Stimulated activated effector memory CD8-positive, alpha-beta T cell treated with anti-CD3 and anti-CD28 coated beads, Interleukin-12 subunit alpha, Interleukin-12 subunit beta, amount 100 ng/mL, for 72 hours (primary cell): ENCODE results near the gene TMEM115.
"Not testable (repeated sequence)": the region's sequence is repeated elsewhere in the genome, so short reads cannot be mapped to it uniquely, and the experiment has no call there.

Source experiments
- ATAC-seq: fragments of 150-1000 bp; cut with Tn5 transposase; 2 replicates; pipeline ENCODE4 v1.10.0; 2021
- DNase-seq, 2 donors: peaks; one replicate each; pipeline ENCODE4 v3.0.0; 2021 to 2022; ENCODE audit warnings: low spot score in 2 of 2
- H3K27ac Mint-ChIP-seq: one replicate; pipeline ENCODE4 v1.8.0; 2022; ENCODE audit warnings: mild to moderate bottlenecking, mixed read lengths
- H3K36me3 Mint-ChIP-seq: one replicate; pipeline ENCODE4 v1.8.0; 2022; ENCODE audit warnings: mild to moderate bottlenecking, mixed read lengths
- H3K4me1 Mint-ChIP-seq: one replicate; pipeline ENCODE4 v1.8.0; 2022; ENCODE audit warnings: mixed read lengths
- H3K4me3 Mint-ChIP-seq: one replicate; pipeline ENCODE4 v1.8.0; 2022; ENCODE audit warnings: mild to moderate bottlenecking, mixed read lengths
- H3K9me3 Mint-ChIP-seq: one replicate; pipeline ENCODE4 v1.8.0; 2022; ENCODE audit warnings: mixed read lengths

The TMEM115 gene

GRCh38 chr3:50322115-50322385, 37.3 kb downstream of the TMEM115 start:
- H3K27ac Mint-ChIP-seq, result no peak overlapping the region
- no peak for ATAC-seq
- no peaks in the 10 kb centered on the region for H3K9me3 Mint-ChIP-seq
- peaks cover 23% of the 10 kb centered on the region for H3K36me3 Mint-ChIP-seq
- peak overlapping the region; percentile 78 for H3K4me3 Mint-ChIP-seq
- peaks cover 55% of the 10 kb centered on the region for H3K4me1 Mint-ChIP-seq
- DNase-seq, result no peak

- Mint-ChIP-seq H3K27ac (peak overlapping the region; percentile 98), H3K4me1 (peaks cover 55% of the 10 kb centered on the region), H3K9me3 (no peaks in the 10 kb centered on the region), H3K36me3 (peaks cover 23% of the 10 kb centered on the region), H3K4me3 (peak overlapping the region; percentile 78)
- peak; percentile 77 to 95 for DNase-seq
- ATAC-seq, result peak; percentile 75
These were observed 37.8 kb downstream of the TMEM115 start for GRCh38 chr3:50321336-50322114.

GRCh38 chr3:50320853-50321335, 38.4 kb downstream of the TMEM115 start:
- DNase-seq (no peak), ATAC-seq (peak; percentile 55)
- Mint-ChIP-seq H3K4me1 (peaks cover 54% of the 10 kb centered on the region), H3K36me3 (peaks cover 22% of the 10 kb centered on the region), H3K9me3 (no peaks in the 10 kb centered on the region), H3K27ac (peak overlapping the region; percentile 98), H3K4me3 (peak overlapping the region; percentile 78)

GRCh38 chr3:50319894-50320625, 39.3 kb downstream of the TMEM115 start:
- ATAC-seq (no peak), DNase-seq (no peak)
- H3K36me3 Mint-ChIP-seq, result peaks cover 15% of the 10 kb centered on the region
- H3K4me3 Mint-ChIP-seq, result peak overlapping the region; percentile 78
- peak overlapping the region; percentile 98 for H3K27ac Mint-ChIP-seq
- peaks cover 59% of the 10 kb centered on the region for H3K4me1 Mint-ChIP-seq
- H3K9me3 Mint-ChIP-seq, result no peaks in the 10 kb centered on the region

GRCh38 chr3:50319181-50319893, 40.0 kb downstream of the TMEM115 start:
- Mint-ChIP-seq H3K4me3 (peak overlapping the region; percentile 78), H3K27ac (no peak overlapping the region), H3K36me3 (peaks cover 10% of the 10 kb centered on the region), H3K4me1 (peaks cover 61% of the 10 kb centered on the region), H3K9me3 (no peaks in the 10 kb centered on the region)
- ATAC-seq (no peak), DNase-seq (no peak)

GRCh38 chr3:50318615-50319014, 40.7 kb downstream of the TMEM115 start:
- Mint-ChIP-seq H3K4me3 (no peak overlapping the region), H3K9me3 (no peaks in the 10 kb centered on the region), H3K27ac (no peak overlapping the region), H3K4me1 (peaks cover 59% of the 10 kb centered on the region), H3K36me3 (peaks cover 10% of the 10 kb centered on the region)
- DNase-seq, result no peak
- ATAC-seq, result no peak

GRCh38 chr3:50318163-50318562, 41.2 kb downstream of the TMEM115 start:
- Mint-ChIP-seq H3K9me3 (no peaks in the 10 kb centered on the region), H3K27ac (no peak overlapping the region), H3K4me1 (peaks cover 54% of the 10 kb centered on the region), H3K4me3 (no peak overlapping the region), H3K36me3 (peaks cover 10% of the 10 kb centered on the region)
- ATAC-seq, result no peak
- DNase-seq, result no peak

- H3K4me1 Mint-ChIP-seq, result peaks cover 47% of the 10 kb centered on the region
These were observed 42.0 kb downstream of the TMEM115 start for GRCh38 chr3:50317300-50317699.

GRCh38 chr3:50316657-50317242, 42.6 kb downstream of the TMEM115 start:
- ATAC-seq, result peak; percentile 86
- H3K4me3 Mint-ChIP-seq, result peak overlapping the region; percentile 59
- peaks cover 47% of the 10 kb centered on the region for H3K4me1 Mint-ChIP-seq
- peak overlapping the region; percentile 95 for H3K27ac Mint-ChIP-seq
- H3K36me3 Mint-ChIP-seq, result peaks cover 10% of the 10 kb centered on the region
- no peaks in the 10 kb centered on the region for H3K9me3 Mint-ChIP-seq
- peak; percentile 57 to 84 for DNase-seq

More at GRCh38 chr3:50317300-50317699, 42.0 kb downstream of the TMEM115 start:
- peak overlapping the region; percentile 59 for H3K4me3 Mint-ChIP-seq
- H3K9me3 Mint-ChIP-seq, result no peaks in the 10 kb centered on the region
- ATAC-seq, result no peak
- no peak for DNase-seq
- H3K27ac Mint-ChIP-seq, result peak overlapping the region; percentile 95
- peaks cover 10% of the 10 kb centered on the region for H3K36me3 Mint-ChIP-seq

- Mint-ChIP-seq H3K4me1 (peaks cover 38% of the 10 kb centered on the region), H3K36me3 (peaks cover 10% of the 10 kb centered on the region), H3K27ac (peak overlapping the region; percentile 50), H3K9me3 (no peaks in the 10 kb centered on the region), H3K4me3 (no peak overlapping the region)
- no peak for ATAC-seq
- no peak for DNase-seq
These were observed 44.5 kb downstream of the TMEM115 start for GRCh38 chr3:50314816-50315215.

GRCh38 chr3:50314342-50314741, 45.0 kb downstream of the TMEM115 start:
- Mint-ChIP-seq H3K4me3 (no peak overlapping the region), H3K4me1 (peaks cover 34% of the 10 kb centered on the region), H3K9me3 (no peaks in the 10 kb centered on the region), H3K36me3 (peaks cover 10% of the 10 kb centered on the region), H3K27ac (no peak overlapping the region)
- no peak for ATAC-seq
- DNase-seq, result no peak

- DNase-seq, H3K9me3 Mint-ChIP-seq, ATAC-seq, H3K27ac Mint-ChIP-seq, H3K4me3 Mint-ChIP-seq, H3K36me3 Mint-ChIP-seq: not testable (repeated sequence)
- H3K4me1 Mint-ChIP-seq, result peaks cover 17% of the 10 kb centered on the region
These were observed 47.3 kb downstream of the TMEM115 start for GRCh38 chr3:50312041-50312440.
